Ascending aorta (tissue), 2 donors: ENCODE data around the gene MAPK10. TPM values are rescaled to one million over a fixed set of nuclear protein-coding genes. Genes with fewer than 3 reads are reported as not detected.

ENCODE experiments used
- DNase-seq, 2 donors: peaks; one replicate each; pipeline ENCODE4 v3.0.0-alpha.2; 2019; ENCODE audit warnings: low spot score in 2 of 2
- H3K27ac ChIP-seq, 2 donors: fragments of 200-600 bp; sonication (generic); one replicate each; pipeline ENCODE4 v1.5.1; 2016 to 2017; ENCODE audit warnings: mild to moderate bottlenecking in 1 of 2
- H3K27me3 ChIP-seq: fragments of 200-600 bp; sonication (generic); one replicate; pipeline ENCODE4 v1.5.1; 2017
- H3K36me3 ChIP-seq, 2 donors: fragments of 200-600 bp; sonication (generic); one replicate each; pipeline ENCODE4 v1.5.1; 2016
- H3K4me1 ChIP-seq, 2 donors: fragments of 200-600 bp; sonication (generic); one replicate each; pipeline ENCODE4 v1.5.1; 2016 to 2017; ENCODE audit warnings: mild to moderate bottlenecking in 1 of 2
- H3K4me3 ChIP-seq, 2 donors: fragments of 200-600 bp; sonication (generic); one replicate each; pipeline ENCODE4 v1.5.1; 2016 to 2017; ENCODE audit warnings: mild to moderate bottlenecking in 1 of 2
- H3K9me3 ChIP-seq, 2 donors: fragments of 200-600 bp; sonication (generic); one replicate each; pipeline ENCODE4 v1.5.1; 2016
- intact Hi-C: fragments of 100-400 bp; cut with DNase I; formaldehyde crosslinking; loops from one replicate; pipeline ENCODE4 v1.15.1; 2023
- total RNA-seq: library from RNA; depleted of rRNA; stranded (reverse); fragments of >200 nt; gene quantifications from one replicate; pipeline ENCODE4 v1.1.0, GENCODE V29; 2016
- TF ChIP-seq, protein P1 (sequence below), 3 experiments: fragments of 200-600 bp in 2 of 3; fragments of 450-650 bp in 1 of 3; sonication (generic) in 2 of 3; IDR thresholded peaks; one replicate each; pipeline ENCODE4 v1.5.1; 2016 to 2019; ENCODE audit warnings: antibody characterized with exemption in 3 of 3, mild to moderate bottlenecking in 1 of 3, moderate library complexity in 1 of 3

Gene MAPK10
- total RNA-seq, 1 donor from 2014 or later, result 9.3 TPM

DNA sequence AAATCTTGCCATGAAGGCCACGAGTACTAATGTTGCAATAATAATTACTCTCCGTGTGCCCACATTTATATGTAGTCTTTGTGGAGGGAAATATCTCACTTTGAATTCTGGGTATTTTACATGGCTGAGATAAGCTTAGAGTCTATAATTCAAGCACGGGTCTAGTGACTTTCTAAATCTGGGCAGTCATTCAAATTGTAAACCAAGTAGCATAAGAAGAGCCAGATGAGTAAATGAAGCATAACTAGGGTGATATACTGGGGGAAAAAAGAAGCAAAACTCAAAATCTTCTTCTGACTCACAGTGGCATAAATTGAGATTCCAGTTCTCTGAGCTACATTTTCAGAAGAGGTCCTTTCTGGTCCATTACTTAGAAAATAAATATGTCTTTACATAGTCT, 53.0 kb downstream of the MAPK10 start:
- H3K27ac ChIP-seq, result peak overlapping the region in 1 of 2 donors; percentile 27
- intact Hi-C loops, result no loop called here
- no peaks in the 10 kb centered on the region for H3K9me3 ChIP-seq

GRCh38 chr4:86302830-86303229, 57.0 kb downstream of the MAPK10 start:
- intact Hi-C loops, result no loop called here
- TF ChIP-seq, protein P1, sequence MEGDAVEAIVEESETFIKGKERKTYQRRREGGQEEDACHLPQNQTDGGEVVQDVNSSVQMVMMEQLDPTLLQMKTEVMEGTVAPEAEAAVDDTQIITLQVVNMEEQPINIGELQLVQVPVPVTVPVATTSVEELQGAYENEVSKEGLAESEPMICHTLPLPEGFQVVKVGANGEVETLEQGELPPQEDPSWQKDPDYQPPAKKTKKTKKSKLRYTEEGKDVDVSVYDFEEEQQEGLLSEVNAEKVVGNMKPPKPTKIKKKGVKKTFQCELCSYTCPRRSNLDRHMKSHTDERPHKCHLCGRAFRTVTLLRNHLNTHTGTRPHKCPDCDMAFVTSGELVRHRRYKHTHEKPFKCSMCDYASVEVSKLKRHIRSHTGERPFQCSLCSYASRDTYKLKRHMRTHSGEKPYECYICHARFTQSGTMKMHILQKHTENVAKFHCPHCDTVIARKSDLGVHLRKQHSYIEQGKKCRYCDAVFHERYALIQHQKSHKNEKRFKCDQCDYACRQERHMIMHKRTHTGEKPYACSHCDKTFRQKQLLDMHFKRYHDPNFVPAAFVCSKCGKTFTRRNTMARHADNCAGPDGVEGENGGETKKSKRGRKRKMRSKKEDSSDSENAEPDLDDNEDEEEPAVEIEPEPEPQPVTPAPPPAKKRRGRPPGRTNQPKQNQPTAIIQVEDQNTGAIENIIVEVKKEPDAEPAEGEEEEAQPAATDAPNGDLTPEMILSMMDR (IDR thresholded peaks at IDR 0.05), result no peak
- DNase-seq, result no peak

More for the DNA sequence above, 53.0 kb downstream of the MAPK10 start:
- TF ChIP-seq, protein P1 (IDR thresholded peaks at IDR 0.05), result no peak
- Histone ChIP-seq H3K27me3 (no peaks in the 10 kb centered on the region), H3K36me3 (no peaks in the 10 kb centered on the region), H3K4me1 (no peaks in the 10 kb centered on the region), H3K4me3 (no peak overlapping the region)
- no peak for DNase-seq

GRCh38 chr4:86302251-86302650, 57.6 kb downstream of the MAPK10 start:
- Histone ChIP-seq H3K4me3 (no peak overlapping the region), H3K36me3 (no peaks in the 10 kb centered on the region), H3K4me1 (no peaks in the 10 kb centered on the region), H3K27me3 (no peaks in the 10 kb centered on the region), H3K9me3 (no peaks in the 10 kb centered on the region), H3K27ac (no peak overlapping the region)
- intact Hi-C loops, result no loop called here
- TF ChIP-seq, protein P1 (IDR thresholded peaks at IDR 0.05), result no peak
- DNase-seq, result no peak

More at GRCh38 chr4:86302830-86303229, 57.0 kb downstream of the MAPK10 start:
- H3K27me3 ChIP-seq, result no peaks in the 10 kb centered on the region
- no peaks in the 10 kb centered on the region for H3K4me1 ChIP-seq
- no peaks in the 10 kb centered on the region for H3K9me3 ChIP-seq
- no peak overlapping the region for H3K27ac ChIP-seq
- H3K4me3 ChIP-seq, result no peak overlapping the region
- H3K36me3 ChIP-seq, result no peaks in the 10 kb centered on the region

- Histone ChIP-seq H3K27ac (no peak overlapping the region), H3K36me3 (no peaks in the 10 kb centered on the region), H3K4me1 (no peaks in the 10 kb centered on the region), H3K4me3 (no peak overlapping the region), H3K27me3 (no peaks in the 10 kb centered on the region), H3K9me3 (no peaks in the 10 kb centered on the region)
- intact Hi-C loops, result no loop called here
- DNase-seq, result no peak
- TF ChIP-seq, protein P1 (IDR thresholded peaks at IDR 0.05), result no peak
These were observed 59.3 kb downstream of the MAPK10 start for GRCh38 chr4:86300516-86300915.

- Histone ChIP-seq H3K4me3 (no peak overlapping the region), H3K4me1 (no peaks in the 10 kb centered on the region), H3K9me3 (no peaks in the 10 kb centered on the region), H3K36me3 (no peaks in the 10 kb centered on the region), H3K27ac (no peak overlapping the region), H3K27me3 (no peaks in the 10 kb centered on the region)
- intact Hi-C loops, result no loop called here
- TF ChIP-seq, protein P1 (IDR thresholded peaks at IDR 0.05), result no peak
- no peak for DNase-seq
These were observed 63.0 kb downstream of the MAPK10 start for GRCh38 chr4:86296865-86297264.

- DNase-seq, result no peak
- H3K36me3 ChIP-seq, result no peaks in the 10 kb centered on the region
- no peaks in the 10 kb centered on the region for H3K9me3 ChIP-seq
- no peaks in the 10 kb centered on the region for H3K4me1 ChIP-seq
- no peak overlapping the region for H3K4me3 ChIP-seq
- TF ChIP-seq, protein P1 (IDR thresholded peaks at IDR 0.05), result no peak
- intact Hi-C loops, result no loop called here
- no peak overlapping the region for H3K27ac ChIP-seq
- H3K27me3 ChIP-seq, result no peaks in the 10 kb centered on the region
These were observed 65.0 kb downstream of the MAPK10 start for GRCh38 chr4:86294883-86295282.
